Fibroblast of peridontal ligament (primary cell): ENCODE measurements around the gene GALNT14.
"Not testable (repeated sequence)": the region's sequence is repeated elsewhere in the genome, so short reads cannot be mapped to it uniquely, and the experiment has no call there.

Experiments
- DNase-seq: peaks from one replicate; pipeline ENCODE4 v3.0.0-alpha.2; 2010; ENCODE audit errors: extremely low read depth

The GALNT14 gene

GRCh38 chr2:30939364-30939763, 198.9 kb downstream of the GALNT14 start:
- DNase-seq = no peak

GRCh38 chr2:30938196-30938595, 200.0 kb downstream of the GALNT14 start:
- DNase-seq = no peak

- no peak for DNase-seq
Measured at GRCh38 chr2:30936977-30937376, 201.3 kb downstream of the GALNT14 start.

GRCh38 chr2:30935795-30936194, 202.4 kb downstream of the GALNT14 start:
- no peak for DNase-seq

GRCh38 chr2:30934066-30934465, 204.2 kb downstream of the GALNT14 start:
- DNase-seq = no peak

- no peak for DNase-seq
Measured at GRCh38 chr2:30933496-30933895, 204.7 kb downstream of the GALNT14 start.

- no peak for DNase-seq
Measured at GRCh38 chr2:30932870-30933269, 205.4 kb downstream of the GALNT14 start.

- DNase-seq = no peak
Measured at GRCh38 chr2:30931841-30932407, 206.3 kb downstream of the GALNT14 start.

GRCh38 chr2:30930716-30931115, 207.5 kb downstream of the GALNT14 start:
- DNase-seq = no peak

- DNase-seq = no peak
Measured at GRCh38 chr2:30927465-30928075, 210.7 kb downstream of the GALNT14 start.

GRCh38 chr2:30926606-30927005, 211.6 kb downstream of the GALNT14 start:
- DNase-seq = no peak

GRCh38 chr2:30923623-30924022, 214.6 kb downstream of the GALNT14 start:
- DNase-seq = no peak

GRCh38 chr2:30920511-30920910, 217.7 kb downstream of the GALNT14 start:
- DNase-seq = no peak

GRCh38 chr2:30915486-30915885, 222.8 kb downstream of the GALNT14 start:
- DNase-seq = no peak

- DNase-seq = no peak
Measured at GRCh38 chr2:30914456-30914855, 223.8 kb downstream of the GALNT14 start.

GRCh38 chr2:30912056-30912455, 226.2 kb downstream of the GALNT14 start:
- no peak for DNase-seq

GRCh38 chr2:30911327-30911726, 226.9 kb downstream of the GALNT14 start:
- DNase-seq = no peak

- DNase-seq = no peak
Measured at GRCh38 chr2:30910686-30911085, 227.6 kb downstream of the GALNT14 start.

- DNase-seq = not testable (repeated sequence)
Measured at GRCh38 chr2:30904437-30904836, 233.8 kb downstream of the GALNT14 start.

- DNase-seq = no peak
Measured at GRCh38 chr2:30903326-30903725, 234.9 kb downstream of the GALNT14 start.

GRCh38 chr2:30900381-30900780, 237.9 kb downstream of the GALNT14 start:
- DNase-seq = no peak

GRCh38 chr2:30899516-30900054, 238.7 kb downstream of the GALNT14 start:
- DNase-seq = no peak

- no peak for DNase-seq
Measured at GRCh38 chr2:30897539-30897938, 240.7 kb downstream of the GALNT14 start.
